GM12801 (cell line): ENCODE results near the gene SPIN1.

ENCODE experiments used
- TF ChIP-seq, protein P1 (sequence below): IDR thresholded peaks from one replicate; pipeline ENCODE4 v1.5.1; 2011; ENCODE audit warnings: control low read depth; ENCODE audit not compliant: insufficient read length; ENCODE audit errors: extremely low read depth

The SPIN1 gene

DNA sequence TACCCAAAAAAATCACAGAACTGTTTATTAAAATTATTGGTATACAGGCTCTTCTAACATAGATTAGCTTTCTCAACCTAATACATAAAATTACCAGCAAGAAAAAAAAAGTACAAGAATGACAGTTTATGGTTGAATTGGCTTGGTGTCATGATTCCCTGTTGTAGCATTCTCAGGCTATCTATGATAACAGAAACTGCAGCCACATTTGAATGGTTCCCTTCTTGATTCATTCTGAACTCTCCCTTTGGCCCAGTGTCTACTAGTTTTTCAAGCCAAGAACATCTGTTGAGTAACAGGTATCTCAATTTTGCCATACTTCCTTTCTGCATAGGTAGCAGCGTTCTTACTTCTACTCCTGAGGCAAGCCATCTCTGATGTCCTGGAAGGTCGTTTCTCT lies 3.0 kb downstream of the SPIN1 start:
- TF ChIP-seq, protein P1, sequence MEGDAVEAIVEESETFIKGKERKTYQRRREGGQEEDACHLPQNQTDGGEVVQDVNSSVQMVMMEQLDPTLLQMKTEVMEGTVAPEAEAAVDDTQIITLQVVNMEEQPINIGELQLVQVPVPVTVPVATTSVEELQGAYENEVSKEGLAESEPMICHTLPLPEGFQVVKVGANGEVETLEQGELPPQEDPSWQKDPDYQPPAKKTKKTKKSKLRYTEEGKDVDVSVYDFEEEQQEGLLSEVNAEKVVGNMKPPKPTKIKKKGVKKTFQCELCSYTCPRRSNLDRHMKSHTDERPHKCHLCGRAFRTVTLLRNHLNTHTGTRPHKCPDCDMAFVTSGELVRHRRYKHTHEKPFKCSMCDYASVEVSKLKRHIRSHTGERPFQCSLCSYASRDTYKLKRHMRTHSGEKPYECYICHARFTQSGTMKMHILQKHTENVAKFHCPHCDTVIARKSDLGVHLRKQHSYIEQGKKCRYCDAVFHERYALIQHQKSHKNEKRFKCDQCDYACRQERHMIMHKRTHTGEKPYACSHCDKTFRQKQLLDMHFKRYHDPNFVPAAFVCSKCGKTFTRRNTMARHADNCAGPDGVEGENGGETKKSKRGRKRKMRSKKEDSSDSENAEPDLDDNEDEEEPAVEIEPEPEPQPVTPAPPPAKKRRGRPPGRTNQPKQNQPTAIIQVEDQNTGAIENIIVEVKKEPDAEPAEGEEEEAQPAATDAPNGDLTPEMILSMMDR = no peak

DNA sequence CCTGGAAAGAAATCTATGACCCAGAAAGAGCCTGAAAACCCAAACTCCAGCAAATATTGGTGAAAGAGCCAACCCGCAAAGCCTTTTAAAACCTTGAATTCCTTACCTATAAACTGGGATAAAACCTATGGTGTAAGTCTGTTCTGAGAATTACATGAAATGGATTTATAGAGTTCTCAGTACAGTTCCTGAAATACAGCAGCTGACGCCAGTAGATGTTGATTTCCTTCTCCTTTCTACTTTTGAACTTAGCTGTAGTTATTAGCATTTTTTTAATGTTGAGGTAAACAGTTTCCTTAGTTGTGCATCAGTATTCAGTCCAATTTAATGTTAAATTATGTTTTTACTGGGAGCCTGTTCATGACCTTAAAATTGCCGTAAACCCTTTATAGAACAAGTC lies 3.7 kb downstream of the SPIN1 start:
- TF ChIP-seq, protein P1 = no peak

DNA sequence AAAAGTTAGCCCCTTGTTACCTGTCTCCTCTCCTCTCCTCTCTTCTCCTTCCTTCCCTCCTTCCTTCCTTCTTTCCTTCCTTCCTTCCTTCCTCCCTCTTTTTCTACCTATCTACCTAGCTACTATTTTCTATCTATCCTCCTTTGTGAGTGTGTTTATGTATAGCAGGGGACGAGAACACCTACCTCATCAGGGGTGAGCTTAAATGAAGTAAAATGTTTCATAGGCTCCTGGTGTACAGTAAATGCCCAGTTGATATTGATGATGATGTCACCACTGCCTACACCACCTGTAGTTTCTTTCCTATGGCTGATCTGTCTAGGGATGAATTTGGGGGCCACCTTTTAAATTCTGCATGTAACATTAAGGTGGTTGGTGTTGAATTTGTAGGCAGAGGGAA lies 4.3 kb downstream of the SPIN1 start:
- TF ChIP-seq, protein P1 = no peak

DNA sequence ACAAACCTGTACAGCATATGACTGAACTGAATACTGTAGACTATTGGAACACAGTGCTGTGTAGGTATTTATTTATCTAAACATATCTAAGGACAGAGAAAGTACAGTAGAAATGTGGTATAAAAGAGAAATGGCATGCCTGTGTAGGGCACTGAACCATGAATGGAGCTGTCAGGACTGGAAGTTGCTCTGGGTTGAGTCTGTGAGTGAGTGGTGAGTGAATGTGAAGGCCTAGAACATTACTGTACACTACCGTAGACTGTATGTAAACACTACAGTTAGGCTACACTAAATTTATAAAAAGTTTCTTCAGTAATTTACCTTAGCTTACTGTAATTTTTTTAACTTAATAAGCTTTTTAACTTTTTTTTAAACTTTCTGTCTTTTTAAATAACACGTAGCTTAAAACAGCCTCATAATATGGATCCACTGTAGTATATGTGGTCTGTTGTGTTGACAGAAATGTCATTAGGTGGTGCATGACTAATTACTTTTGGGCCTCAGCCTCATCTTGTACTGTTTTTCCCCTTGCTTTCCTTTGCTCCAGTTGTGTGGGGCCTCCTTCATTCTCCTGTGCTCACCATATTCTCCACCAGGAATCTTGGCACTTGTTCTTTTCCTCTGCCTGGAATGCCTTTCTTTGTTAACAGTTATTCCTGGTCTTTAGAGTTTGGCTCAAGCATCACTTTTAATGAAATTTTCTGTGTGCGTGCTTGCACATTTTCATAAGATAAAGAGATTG lies 8.8 kb downstream of the SPIN1 start:
- TF ChIP-seq, protein P1 = no peak

DNA sequence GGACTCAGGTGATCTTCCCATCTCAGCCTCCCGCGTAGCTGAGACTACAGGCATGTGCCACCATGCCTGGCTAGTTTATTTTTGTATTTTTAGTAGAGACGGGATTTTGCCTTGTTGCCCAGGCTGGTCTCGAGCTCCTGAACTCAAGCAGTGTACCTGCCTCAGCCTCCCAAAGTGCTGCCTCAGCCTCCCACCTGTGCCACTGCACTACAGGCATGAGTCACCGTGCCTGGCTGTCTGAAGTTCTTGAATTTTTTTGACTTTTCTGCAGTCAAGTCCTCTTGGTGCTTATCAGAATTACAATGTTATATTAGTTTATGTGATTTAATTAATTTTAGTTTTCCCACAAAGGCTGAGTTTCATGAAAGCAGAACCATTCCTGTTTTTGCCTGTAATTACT lies 9.8 kb downstream of the SPIN1 start:
- TF ChIP-seq, protein P1 = no peak

DNA sequence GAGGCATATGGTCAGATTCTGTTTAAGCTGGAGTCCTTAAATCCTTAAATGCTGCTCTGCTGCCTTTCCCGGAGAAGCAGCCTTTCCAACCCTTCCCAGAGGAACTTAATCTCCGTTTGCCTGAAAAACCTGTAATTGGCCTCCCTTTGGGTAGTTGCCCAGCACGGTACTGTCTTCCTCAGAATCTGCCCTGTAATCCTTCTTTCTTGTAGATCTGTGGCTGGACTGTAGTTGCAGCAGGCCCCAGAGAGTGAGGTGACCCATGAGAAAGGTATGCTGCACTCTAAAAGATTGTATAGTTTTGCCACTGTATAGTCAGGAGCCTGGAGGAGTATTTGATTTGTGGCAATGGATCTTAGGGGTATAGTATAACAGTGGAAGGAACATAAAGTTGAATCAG lies 11.7 kb downstream of the SPIN1 start:
- TF ChIP-seq, protein P1 = no peak

DNA sequence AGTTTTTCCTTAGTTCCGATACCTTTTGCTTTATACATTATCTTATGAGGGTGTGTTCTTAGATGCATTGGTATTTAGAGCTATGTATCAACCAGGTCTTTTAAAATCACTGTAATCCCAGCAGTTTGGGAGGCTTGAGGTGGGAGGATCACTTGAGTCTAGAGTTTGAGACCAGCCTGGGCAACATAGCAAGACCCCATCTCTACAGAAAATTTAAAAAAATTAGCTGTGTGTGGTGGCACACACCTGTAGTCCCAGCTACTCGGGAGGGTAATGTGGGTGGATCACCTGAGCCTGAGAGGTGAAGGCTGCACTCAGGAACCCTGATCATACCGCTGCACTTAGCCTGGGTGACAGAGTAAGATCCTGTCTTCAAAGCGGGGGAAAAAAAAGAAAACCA lies 15.1 kb downstream of the SPIN1 start:
- TF ChIP-seq, protein P1 = no peak
